MG63 (cell line): ENCODE results near the gene TJAP1. TPM values are rescaled to one million over a fixed set of nuclear protein-coding genes. Genes with fewer than 3 reads are reported as not detected.
"Not testable (repeated sequence)": the region's sequence is repeated elsewhere in the genome, so short reads cannot be mapped to it uniquely, and the experiment has no call there.

Source experiments
- DNase-seq: peaks from one replicate; pipeline ENCODE4 v3.0.0-alpha.2; 2020
- H3K27me3 ChIP-seq: fragments of 250-450 bp; sonication (Bioruptor Pico); 2 replicates; pipeline ENCODE4 v1.5.1; 2020; ENCODE audit warnings: mild to moderate bottlenecking, moderate library complexity
- H3K36me3 ChIP-seq: fragments of 250-450 bp; sonication (Bioruptor Pico); 2 replicates; pipeline ENCODE4 v1.5.1; 2020; ENCODE audit warnings: mild to moderate bottlenecking, moderate library complexity
- H3K4me3 ChIP-seq: fragments of 250-450 bp; sonication (Bioruptor Pico); 2 replicates; pipeline ENCODE4 v1.5.1; 2020; ENCODE audit warnings: mild to moderate bottlenecking, moderate library complexity
- H3K9me3 ChIP-seq: fragments of 250-450 bp; sonication (Bioruptor Pico); 2 replicates; pipeline ENCODE4 v1.5.1; 2020; ENCODE audit warnings: mild to moderate bottlenecking, moderate library complexity
- total RNA-seq: library from RNA; depleted of rRNA; stranded (reverse); fragments of >200 nt; shearing (Covaris generic); gene quantifications from 2 replicates; pipeline ENCODE4 v1.2.3, GENCODE V29; 2014; ENCODE audit warnings: low replicate concordance

Gene TJAP1
- total RNA-seq, 1 experiment from 2014 or later, result 19.0 TPM

GRCh38 chr6:43448916-43449315 is 28.5 kb upstream of the TJAP1 start:
- Histone ChIP-seq H3K36me3 (no peaks in the 10 kb centered on the region), H3K4me3 (no peak overlapping the region), H3K9me3 (no peaks in the 10 kb centered on the region), H3K27me3 (no peaks in the 10 kb centered on the region)
- no peak for DNase-seq

DNA sequence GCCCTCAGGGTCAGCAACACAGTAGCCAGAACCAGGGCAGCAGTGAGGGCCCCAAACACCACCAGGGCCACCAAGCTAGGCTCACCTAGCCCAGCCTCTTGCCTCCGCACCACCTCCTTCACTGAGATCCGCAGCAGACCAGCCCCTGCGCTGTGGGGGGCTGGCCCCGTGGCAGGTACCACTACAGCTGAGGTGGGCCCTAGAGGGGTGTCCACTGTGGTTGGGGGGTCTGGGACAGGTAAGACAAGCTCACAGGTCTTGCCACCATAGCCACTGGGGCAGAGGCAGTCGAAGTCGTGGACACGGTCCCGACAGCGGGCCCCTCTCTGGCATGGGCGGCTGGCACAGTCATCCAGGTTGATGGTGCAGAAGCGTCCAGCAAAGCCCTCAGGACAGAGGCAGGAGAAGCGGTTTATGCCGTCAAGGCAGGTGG is 26.7 kb upstream of the TJAP1 start:
- H3K9me3 ChIP-seq, result no peaks in the 10 kb centered on the region
- H3K36me3 ChIP-seq, result no peaks in the 10 kb centered on the region
- H3K4me3 ChIP-seq, result no peak overlapping the region
- no peak for DNase-seq
- H3K27me3 ChIP-seq, result peaks cover 2% of the 10 kb centered on the region; the same call in 1 of the 2 replicates

GRCh38 chr6:43451348-43451747 is 26.0 kb upstream of the TJAP1 start:
- H3K4me3 ChIP-seq, result no peak overlapping the region
- H3K9me3 ChIP-seq, result no peaks in the 10 kb centered on the region
- DNase-seq, result no peak
- peaks cover 8% of the 10 kb centered on the region; the same call in 1 of the 2 replicates for H3K27me3 ChIP-seq
- no peaks in the 10 kb centered on the region for H3K36me3 ChIP-seq

DNA sequence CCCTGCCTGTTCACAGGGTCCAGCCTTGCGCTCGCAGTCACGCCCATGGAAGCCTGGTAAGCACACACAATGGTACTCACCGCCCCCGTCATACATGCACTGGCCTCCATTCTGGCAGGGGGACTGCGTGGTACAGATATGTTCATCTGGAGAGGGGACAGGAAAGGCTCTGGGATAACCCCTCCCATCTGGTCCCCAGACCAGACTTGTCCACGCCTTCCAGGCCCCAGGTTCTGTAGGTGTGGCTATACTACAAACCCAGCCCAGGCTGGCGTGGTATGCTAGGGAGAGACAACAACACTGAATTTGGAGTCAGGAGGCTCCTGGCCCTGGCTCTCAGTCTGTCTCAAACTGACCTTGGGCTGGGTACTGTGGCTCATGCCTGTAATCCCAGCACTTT is 25.4 kb upstream of the TJAP1 start:
- Histone ChIP-seq H3K27me3 (peaks cover 8% of the 10 kb centered on the region; the same call in 1 of the 2 replicates), H3K36me3 (no peaks in the 10 kb centered on the region), H3K9me3 (no peaks in the 10 kb centered on the region), H3K4me3 (no peak overlapping the region)
- DNase-seq, result no peak

GRCh38 chr6:43452896-43453295 is 24.5 kb upstream of the TJAP1 start:
- DNase-seq, result no peak
- Histone ChIP-seq H3K4me3 (no peak overlapping the region), H3K9me3 (no peaks in the 10 kb centered on the region), H3K27me3 (peaks cover 8% of the 10 kb centered on the region; the same call in 1 of the 2 replicates), H3K36me3 (no peaks in the 10 kb centered on the region)

DNA sequence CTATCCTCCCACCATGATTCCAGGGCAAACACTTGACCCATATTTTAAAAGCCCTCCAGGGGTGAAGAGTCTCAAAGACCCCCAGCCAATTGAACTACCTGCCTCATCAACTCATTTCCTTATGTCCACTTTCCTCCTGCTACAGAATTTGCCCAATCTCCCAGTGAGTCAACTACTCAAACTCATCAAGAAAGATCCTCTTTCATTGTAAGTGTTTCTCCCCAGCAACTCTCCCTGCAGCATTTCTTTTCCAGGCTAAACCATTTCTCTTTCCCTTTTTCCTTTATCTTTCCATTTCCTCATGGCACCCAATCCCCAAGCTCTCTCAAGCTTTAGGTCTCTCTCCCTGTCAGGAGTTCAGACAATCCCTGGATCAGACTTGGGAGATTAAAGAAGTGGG is 23.5 kb upstream of the TJAP1 start:
- Histone ChIP-seq H3K4me3 (no peak overlapping the region), H3K9me3 (no peaks in the 10 kb centered on the region), H3K36me3 (no peaks in the 10 kb centered on the region), H3K27me3 (peaks cover 8% of the 10 kb centered on the region; the same call in 1 of the 2 replicates)
- DNase-seq, result no peak

GRCh38 chr6:43454290-43454695 is 23.1 kb upstream of the TJAP1 start:
- H3K4me3 ChIP-seq, result peak overlapping the region; percentile 39
- H3K9me3 ChIP-seq, result no peaks in the 10 kb centered on the region
- H3K27me3 ChIP-seq, result peaks cover 8% of the 10 kb centered on the region; the same call in 1 of the 2 replicates
- H3K36me3 ChIP-seq, result no peaks in the 10 kb centered on the region
- DNase-seq, result no peak

DNA sequence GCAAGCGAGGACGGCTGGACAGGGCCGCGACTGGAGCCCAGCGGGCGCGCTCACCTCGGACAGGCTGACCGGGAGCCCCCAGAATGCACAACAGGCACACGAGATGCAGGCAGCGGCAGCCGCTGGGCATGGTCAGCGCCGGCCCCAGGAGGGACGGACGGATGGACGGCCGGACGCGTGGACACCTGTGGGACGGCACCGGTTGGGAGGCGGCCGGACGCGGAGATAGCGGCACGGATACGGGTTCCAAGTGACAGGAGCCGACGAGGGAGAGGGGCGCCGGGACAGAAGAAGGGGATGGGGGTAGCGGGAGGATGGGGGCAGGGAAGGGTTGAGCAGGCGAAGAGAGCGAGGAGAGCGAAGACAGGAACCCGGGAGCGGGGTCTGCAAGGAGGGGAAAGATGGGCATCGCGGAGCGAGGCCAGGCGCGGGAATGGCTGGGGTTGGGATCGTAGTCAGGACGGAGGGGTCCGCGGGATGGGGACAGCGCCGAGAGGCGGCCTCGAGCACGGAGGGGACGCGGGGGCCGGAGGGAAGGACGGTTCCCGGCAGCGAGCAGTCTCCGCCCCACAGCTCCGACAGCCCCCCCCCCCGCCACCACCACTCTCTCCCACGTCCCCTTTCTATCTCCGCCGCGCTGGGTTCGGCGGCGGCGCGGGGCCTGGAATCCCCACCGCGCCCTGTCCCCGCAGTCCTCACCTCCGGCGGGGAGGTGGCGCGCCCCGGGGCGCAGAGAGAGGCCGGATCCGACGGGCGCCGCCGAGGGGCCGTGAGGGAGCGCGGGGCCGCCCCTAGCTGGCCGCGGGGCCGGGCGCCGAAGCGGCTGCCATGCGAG is 22.5 kb upstream of the TJAP1 start:
- Histone ChIP-seq H3K9me3 (no peaks in the 10 kb centered on the region), H3K27me3 (peaks cover 8% of the 10 kb centered on the region; the same call in 1 of the 2 replicates), H3K4me3 (peak overlapping the region; percentile 39), H3K36me3 (no peaks in the 10 kb centered on the region)
- DNase-seq, result peak; percentile 73

- no peaks in the 10 kb centered on the region for H3K9me3 ChIP-seq
- no peak for DNase-seq
- H3K36me3 ChIP-seq, result no peaks in the 10 kb centered on the region
- H3K27me3 ChIP-seq, result peaks cover 8% of the 10 kb centered on the region; the same call in 1 of the 2 replicates
- H3K4me3 ChIP-seq, result peak within 1 kb of the TSS; percentile 39
Measured at GRCh38 chr6:43455531-43456428, 21.6 kb upstream of the TJAP1 start, which contains the start of gene DLK2. TSS of gene DLK2 (minus strand) at chr6:43455548. CDS start at chr6:43454825, 723 bp downstream.

DNA sequence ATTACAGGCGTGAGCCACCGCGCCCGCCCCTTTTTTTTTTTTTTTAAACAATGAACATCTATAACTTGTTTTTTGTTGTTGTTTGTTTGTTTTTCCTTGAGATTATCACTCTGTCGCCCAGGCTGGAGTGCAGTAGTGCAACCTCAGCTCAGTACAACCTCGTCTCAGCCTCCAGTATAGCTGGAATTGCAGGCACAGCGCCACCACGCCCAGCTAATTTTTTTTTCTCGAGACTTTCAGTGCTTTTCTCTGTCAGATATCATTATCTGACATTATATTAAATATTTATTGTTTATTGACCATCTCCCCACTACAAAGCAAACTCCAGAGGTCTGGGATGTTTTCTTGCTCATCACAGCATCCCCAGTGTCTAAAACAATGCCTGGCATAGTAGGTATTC is 19.7 kb upstream of the TJAP1 start:
- Histone ChIP-seq H3K27me3 (peaks cover 8% of the 10 kb centered on the region; the same call in 1 of the 2 replicates), H3K4me3 (no peak overlapping the region), H3K9me3 (no peaks in the 10 kb centered on the region), H3K36me3 (no peaks in the 10 kb centered on the region)
- no peak for DNase-seq

DNA sequence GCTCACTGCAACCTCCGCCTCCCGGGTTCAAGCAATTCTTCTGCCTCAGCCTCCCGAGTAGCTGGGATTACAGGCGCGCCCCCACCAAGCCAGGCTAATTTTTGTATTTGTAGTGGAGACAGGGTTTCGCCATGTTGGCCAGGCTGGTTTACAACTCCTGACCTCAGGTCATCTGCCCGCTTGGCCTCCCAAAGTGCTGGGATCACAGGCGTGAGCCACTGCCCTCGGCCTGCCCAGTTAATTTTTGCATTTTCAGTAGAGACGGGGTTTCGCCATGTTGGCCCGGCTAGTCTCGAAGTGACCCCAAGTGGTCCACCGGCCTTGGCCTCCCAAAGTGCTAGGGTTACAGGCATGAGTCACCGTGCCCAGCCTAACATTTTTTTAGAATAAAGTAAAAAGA is 19.2 kb upstream of the TJAP1 start:
- H3K27me3 ChIP-seq, DNase-seq, H3K4me3 ChIP-seq, H3K36me3 ChIP-seq, H3K9me3 ChIP-seq: not testable (repeated sequence)

DNA sequence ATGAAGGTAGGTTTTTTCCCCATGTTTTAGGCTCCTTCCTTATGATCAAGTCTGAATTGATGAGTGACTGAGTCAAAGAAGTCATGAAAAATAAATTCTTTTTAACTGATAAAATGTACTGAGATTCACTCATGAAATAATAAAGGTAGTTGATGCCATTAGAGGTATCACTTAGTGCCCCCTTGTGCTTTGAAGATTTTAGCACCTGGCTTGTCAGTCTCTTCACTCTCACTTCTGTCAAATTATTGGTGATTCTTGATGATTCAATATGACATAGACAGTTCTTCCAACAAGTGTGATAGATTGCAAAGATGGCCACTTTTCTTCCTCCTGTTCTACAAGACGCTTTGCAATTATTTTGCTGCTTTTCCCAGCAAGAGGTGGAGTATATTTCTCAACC is 17.8 kb upstream of the TJAP1 start:
- Histone ChIP-seq H3K36me3 (no peaks in the 10 kb centered on the region), H3K27me3 (peaks cover 8% of the 10 kb centered on the region; the same call in 1 of the 2 replicates), H3K4me3 (no peak overlapping the region), H3K9me3 (no peaks in the 10 kb centered on the region)
- no peak for DNase-seq

- no peak for DNase-seq
- no peaks in the 10 kb centered on the region for H3K36me3 ChIP-seq
Measured at GRCh38 chr6:43460032-43460431, 17.3 kb upstream of the TJAP1 start.

GRCh38 chr6:43461936-43462335 is 15.4 kb upstream of the TJAP1 start:
- Histone ChIP-seq H3K36me3 (no peaks in the 10 kb centered on the region), H3K27me3 (no peaks in the 10 kb centered on the region), H3K4me3 (no peak overlapping the region), H3K9me3 (no peaks in the 10 kb centered on the region)
- DNase-seq, result no peak

More at GRCh38 chr6:43460032-43460431, 17.3 kb upstream of the TJAP1 start:
- Histone ChIP-seq H3K9me3 (no peaks in the 10 kb centered on the region), H3K4me3 (no peak overlapping the region), H3K27me3 (peaks cover 8% of the 10 kb centered on the region; the same call in 1 of the 2 replicates)

DNA sequence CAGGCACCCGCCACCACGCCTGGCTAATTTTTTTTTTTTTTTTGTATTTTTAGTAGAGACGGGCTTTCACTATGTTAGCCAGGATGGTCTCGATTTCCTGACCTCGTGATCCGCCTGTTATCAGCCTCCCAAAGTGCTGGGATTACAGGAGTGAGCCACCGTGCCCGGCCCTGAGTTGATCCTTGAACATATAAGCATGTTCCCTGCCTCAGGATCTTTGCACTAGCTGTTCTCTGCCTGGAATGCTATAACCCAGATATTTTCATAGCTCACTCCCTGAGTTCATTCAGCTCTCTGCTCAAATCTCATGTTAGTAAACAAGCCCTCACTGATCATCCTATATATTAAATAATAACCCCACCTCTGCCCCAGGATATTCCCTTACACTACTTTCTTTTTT is 13.0 kb upstream of the TJAP1 start:
- Histone ChIP-seq H3K36me3 (no peaks in the 10 kb centered on the region), H3K4me3 (no peak overlapping the region), H3K27me3 (no peaks in the 10 kb centered on the region), H3K9me3 (no peaks in the 10 kb centered on the region)
- DNase-seq, result no peak

GRCh38 chr6:43465948-43466347 is 11.4 kb upstream of the TJAP1 start:
- Histone ChIP-seq H3K27me3 (no peaks in the 10 kb centered on the region), H3K9me3 (no peaks in the 10 kb centered on the region), H3K4me3 (no peak overlapping the region), H3K36me3 (no peaks in the 10 kb centered on the region)
- DNase-seq, result no peak

DNA sequence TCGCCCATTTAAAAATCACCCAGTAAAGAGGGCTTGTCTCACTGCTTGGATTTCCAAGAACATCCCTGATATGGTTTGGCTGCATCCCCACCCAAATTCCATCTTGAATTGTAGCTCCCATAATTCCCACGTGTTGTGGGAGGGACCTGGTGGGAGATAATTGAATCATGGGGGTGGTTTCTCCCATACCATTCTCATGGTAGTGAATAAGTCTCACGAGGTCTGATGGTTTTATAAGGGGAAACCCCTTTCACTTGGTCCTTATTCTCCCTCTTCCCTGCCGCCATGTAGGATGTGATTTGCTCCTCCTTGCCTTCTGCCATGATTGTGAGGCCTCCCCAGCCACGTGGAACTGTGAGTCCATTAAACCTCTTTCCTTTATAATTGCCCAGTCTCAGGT is 10.1 kb upstream of the TJAP1 start:
- not testable (repeated sequence) for H3K9me3 ChIP-seq, H3K27me3 ChIP-seq, H3K36me3 ChIP-seq, DNase-seq, H3K4me3 ChIP-seq
